ENCODE results near the gene MRPL38. TPM values are rescaled to one million over a fixed set of nuclear protein-coding genes. Genes with fewer than 3 reads are reported as not detected.

Gene MRPL38
- total RNA-seq, 1 experiment from 2014 or later = 127 TPM

- Histone ChIP-seq H3K79me2 (ENCODE audit: low read depth) (peaks cover 26% of the 10 kb centered on the region), H3K9me2 (ENCODE audit: insufficient read depth) (no peaks in the 10 kb centered on the region), H3K9me3 (ENCODE audit: insufficient read depth, low read depth) (no peaks in the 10 kb centered on the region), H3K27ac (no peak overlapping the region), H3K4me3 (peak overlapping the region; percentile 77; the same call in 1 of the 2 replicates), H2AFZ (no peak overlapping the region), H3K4me2 (peak overlapping the region; percentile 83), H3K36me3 (ENCODE audit: low read depth) (peaks cover 9% of the 10 kb centered on the region; the same call in 1 of the 2 replicates), H4K20me1 (ENCODE audit: insufficient read depth) (no peaks in the 10 kb centered on the region), H3K27me3 (ENCODE audit: insufficient read depth, low read depth) (no peaks in the 10 kb centered on the region), H3K4me1 (replicated peaks; ENCODE audit: insufficient read depth) (0 out of 2 replicates have a peak, but pooled peaks cover 4% of the 10 kb centered on the region), H3F3A (ENCODE audit: insufficient read depth, low read depth) (peaks cover 18% of the 10 kb centered on the region; the same call in 1 of the 2 replicates)
- POLR2A ChIA-PET (ENCODE audit: unreplicated experiment) = interaction anchor here (0.7 to 1.6 kb wide), 2 partner anchors 113 to 117 kb away, joined by 10 to 12 read pairs; no protein-coding TSS in a partner anchor
- no peak for TF ChIP-seq EZH2 (IDR thresholded peaks at IDR 0.05; ENCODE audit: low read depth)
- no peak for TF ChIP-seq CTCF (conservative IDR thresholded peaks at IDR 0.05)
- TSS peak; percentile 62 for BruUV-seq (replicated peaks)
- intact Hi-C loops (cut with micrococcal nuclease; ENCODE audit: unreplicated experiment) = no loop called here
- no peak for DNase-seq
- CTCF ChIA-PET = interaction anchor here (0.9 kb wide), 1 partner anchor 51 kb away, joined by 4 read pairs; no protein-coding TSS in a partner anchor
These were observed 7.3 kb downstream of the MRPL38 start for GRCh38 chr17:75897160-75898019.

GRCh38 chr17:75896415-75897159 is 8.1 kb downstream of the MRPL38 start, which contains the start of gene TRIM65:
Gene TRIM65 (minus strand): TSS chr17:75896951. CDS start chr17:75896937, 14 bp downstream.
- H3K27me3 ChIP-seq (ENCODE audit: insufficient read depth, low read depth) = no peaks in the 10 kb centered on the region
- DNase-seq = peak; percentile 59 to 77
- no peaks in the 10 kb centered on the region for H3K9me3 ChIP-seq (ENCODE audit: insufficient read depth, low read depth)
- peaks cover 18% of the 10 kb centered on the region; the same call in 1 of the 2 replicates for H3F3A ChIP-seq (ENCODE audit: insufficient read depth, low read depth)
- H3K4me3 ChIP-seq = peak within 1 kb of the TSS; percentile 77
- H3K9me2 ChIP-seq (ENCODE audit: insufficient read depth) = no peaks in the 10 kb centered on the region
- no TSS peak for BruUV-seq (replicated peaks)
- 0 out of 2 replicates have a peak, but pooled peaks cover 4% of the 10 kb centered on the region for H3K4me1 ChIP-seq (replicated peaks; ENCODE audit: insufficient read depth)
- TF ChIP-seq EZH2 (IDR thresholded peaks at IDR 0.05; ENCODE audit: low read depth) = no peak
- H3K36me3 ChIP-seq (ENCODE audit: low read depth) = peaks cover 5% of the 10 kb centered on the region; the same call in 1 of the 2 replicates
- H3K79me2 ChIP-seq (ENCODE audit: low read depth) = peaks cover 19% of the 10 kb centered on the region
- CTCF ChIA-PET = interaction anchor here (0.5 to 0.9 kb wide), 5 partner anchors 18 to 204 kb away, joined by 3 to 11 read pairs (median 4); partner anchors contain the start of gene TRIM47
- POLR2A ChIA-PET (ENCODE audit: unreplicated experiment) = interaction anchor here (0.7 to 1.6 kb wide), 3 partner anchors 52 to 117 kb away, joined by 3 to 12 read pairs (median 10); no protein-coding TSS in a partner anchor
- peak within 1 kb of the TSS; percentile 33 for H3K27ac ChIP-seq
- no peaks in the 10 kb centered on the region for H4K20me1 ChIP-seq (ENCODE audit: insufficient read depth)
- H2AFZ ChIP-seq = peak within 1 kb of the TSS; percentile 73
- peak within 1 kb of the TSS; percentile 83 for H3K4me2 ChIP-seq
- intact Hi-C loops (cut with micrococcal nuclease; ENCODE audit: unreplicated experiment) = loop anchor here (1.0 kb wide), 2 partner anchors 41 to 52 kb away; partner anchors contain the start of genes UNC13D and WBP2

GRCh38 chr17:75895370-75896155 is 9.1 kb downstream of the MRPL38 start:
- Histone ChIP-seq H3K27ac (peak overlapping the region; percentile 33), H3K4me2 (peak overlapping the region; percentile 83), H3K9me2 (ENCODE audit: insufficient read depth) (no peaks in the 10 kb centered on the region), H3K79me2 (ENCODE audit: low read depth) (peaks cover 19% of the 10 kb centered on the region), H3K9me3 (ENCODE audit: insufficient read depth, low read depth) (no peaks in the 10 kb centered on the region), H3K4me3 (peak overlapping the region; percentile 77), H3K4me1 (replicated peaks; ENCODE audit: insufficient read depth) (0 out of 2 replicates have a peak, but pooled peaks cover 4% of the 10 kb centered on the region), H3F3A (ENCODE audit: insufficient read depth, low read depth) (peaks cover 19% of the 10 kb centered on the region; the same call in 1 of the 2 replicates), H2AFZ (peak overlapping the region; percentile 73), H3K36me3 (ENCODE audit: low read depth) (no peaks in the 10 kb centered on the region), H4K20me1 (ENCODE audit: insufficient read depth) (no peaks in the 10 kb centered on the region), H3K27me3 (ENCODE audit: insufficient read depth, low read depth) (no peaks in the 10 kb centered on the region)
- intact Hi-C loops (cut with micrococcal nuclease; ENCODE audit: unreplicated experiment) = loop anchor here (1.0 to 2.0 kb wide), 3 partner anchors 40 to 131 kb away; partner anchors contain the start of genes GALK1, UNC13D and WBP2
- ChIA-PET CTCF (no interaction called here), POLR2A (ENCODE audit: unreplicated experiment) (interaction anchor here (0.5 to 1.6 kb wide), 5 partner anchors 16 to 116 kb away, joined by 3 to 12 read pairs (median 5); partner anchors contain the start of gene TRIM47)
- DNase-seq = peak in 1 of 2 experiments; percentile 15
- BruUV-seq (replicated peaks) = TSS peak; percentile 25
- TF ChIP-seq EZH2 (IDR thresholded peaks at IDR 0.05; ENCODE audit: low read depth) (no peak), CTCF (conservative IDR thresholded peaks at IDR 0.05) (peak; percentile 41; the same call in 1 of the 2 replicates)

All from PC-9 (cell line).